H1 (cell line): Measurements from ENCODE around the gene TRIM24. TPM values are rescaled to one million over a fixed set of nuclear protein-coding genes. Genes with fewer than 3 reads are reported as not detected.

Source experiments
- CTCF ChIA-PET: fragments of 300-600 bp; sonication (Branson Sonifier 250); formaldehyde crosslinking; loops from one replicate; lab custom pipeline; 2021; ENCODE audit not compliant: partially characterized antibody; lab: Charles Lee
- POLR2A ChIA-PET: fragments of 300-600 bp; sonication (Branson Sonifier 250); formaldehyde crosslinking; loops from one replicate; lab custom pipeline; 2021; ENCODE audit warnings: inconsistent platforms; ENCODE audit not compliant: partially characterized antibody; lab: Charles Lee
- DNase-seq, 2 experiments: peaks; one replicate each; pipeline versions ENCODE4 v3.0.0 to v3.0.0-alpha.2; 2010 to 2022; ENCODE audit warnings: low spot score in 2 of 2, low read depth in 1 of 2, mixed read lengths in 1 of 2
- FAIRE-seq: peaks from 2 replicates; lab custom pipeline; 2011; peaks lifted over from hg19 to GRCh38; lab: Jason Lieb, UNC
- H2AFZ ChIP-seq: 2 replicates; pipeline ENCODE4 v1.8.1; 2012; ENCODE audit warnings: low read length, inconsistent platforms
- H2AK5ac ChIP-seq: 2 replicates; pipeline ENCODE4 v1.6.1; 2013; ENCODE audit warnings: low read depth, low read length
- H2BK120ac ChIP-seq: replicated peaks from 2 replicates; pipeline ENCODE3; 2013; ENCODE audit warnings: low read depth, low read length, inconsistent platforms
- H2BK12ac ChIP-seq: 2 replicates; pipeline ENCODE4 v1.6.1; 2013; ENCODE audit warnings: low read depth, low read length
- H2BK15ac ChIP-seq: 2 replicates; pipeline ENCODE4 v1.6.1; 2013; ENCODE audit warnings: low read length
- H2BK20ac ChIP-seq: 2 replicates; pipeline ENCODE4 v1.6.1; 2013; ENCODE audit warnings: low read length
- H2BK5ac ChIP-seq: 2 replicates; pipeline ENCODE4 v1.6.1; 2013; ENCODE audit warnings: low read depth, low read length
- H3K14ac ChIP-seq: 2 replicates; pipeline ENCODE4 v1.6.1; 2013; ENCODE audit warnings: inconsistent platforms; ENCODE audit not compliant: insufficient read length
- H3K18ac ChIP-seq: 2 replicates; pipeline ENCODE4 v1.6.1; 2013; ENCODE audit warnings: low read length; ENCODE audit errors: extremely low read depth
- H3K23ac ChIP-seq: 2 replicates; pipeline ENCODE4 v1.6.1; 2013; ENCODE audit warnings: inconsistent platforms; ENCODE audit not compliant: insufficient read length
- H3K23me2 ChIP-seq: 2 replicates; pipeline ENCODE4 v1.6.1; 2013; ENCODE audit warnings: low read depth, low read length
- H3K27ac ChIP-seq: 2 replicates; pipeline ENCODE4 v1.6.1; 2011; ENCODE audit warnings: low read depth, low read length, inconsistent platforms
- H3K27me3 ChIP-seq, 4 experiments: replicated peaks in 1 of 4; 1 replicate in 1 of 4; 2 replicates in 3 of 4; pipeline versions ENCODE4 v1.6.1 to v1.8.1; 2011 to 2013; ENCODE audit warnings: low read length in 3 of 4, mild to moderate bottlenecking in 3 of 4, inconsistent platforms in 2 of 4, mixed read lengths in 2 of 4, moderate library complexity in 1 of 4; ENCODE audit not compliant: control insufficient read depth in 3 of 4, insufficient read depth in 3 of 4; ENCODE audit errors: extremely low read depth in 1 of 4
- H3K36me3 ChIP-seq, 4 experiments: 2 replicates each; pipeline versions ENCODE4 v1.6.1 to v1.8.1; 2011 to 2013; ENCODE audit warnings: mild to moderate bottlenecking in 4 of 4, low read length in 3 of 4, moderate library complexity in 2 of 4, control low read depth in 1 of 4, inconsistent platforms in 1 of 4; ENCODE audit not compliant: insufficient read depth in 4 of 4, control insufficient read depth in 2 of 4
- H3K4ac ChIP-seq: replicated peaks from 2 replicates; pipeline ENCODE3; 2013; ENCODE audit warnings: low read length, low read depth, mixed read lengths, inconsistent platforms; ENCODE audit not compliant: insufficient read length
- H3K4me1 ChIP-seq, 4 experiments: replicated peaks in 1 of 4; 1 replicate in 1 of 4; 2 replicates in 3 of 4; pipeline versions ENCODE4 v1.6.1 to v1.8.1; 2011 to 2013; ENCODE audit warnings: low read length in 3 of 4, inconsistent platforms in 2 of 4, mixed read lengths in 1 of 4; ENCODE audit not compliant: insufficient read depth in 4 of 4, control insufficient read depth in 3 of 4
- H3K4me2 ChIP-seq, 2 experiments: 2 replicates each; pipeline versions ENCODE4 v1.6.1 to v1.8.1; 2011 to 2013; ENCODE audit warnings: low read depth in 2 of 2, low read length in 2 of 2, control low read depth in 1 of 2, inconsistent platforms in 1 of 2, mild to moderate bottlenecking in 1 of 2; ENCODE audit not compliant: insufficient read depth in 1 of 2
- H3K4me3 ChIP-seq, 4 experiments: fragments of 200-600, 300-600 bp in 1 of 4; sonication (generic), shearing (Covaris generic), sonication (Bioruptor Twin) in 1 of 4; 2 replicates each; pipeline versions ENCODE4 v1.5.1 to v1.8.1; 2011 to 2016; ENCODE audit warnings: low read length in 4 of 4, low read depth in 3 of 4, control low read depth in 2 of 4, inconsistent platforms in 2 of 4, mild to moderate bottlenecking in 2 of 4, mixed read lengths in 1 of 4, moderate library complexity in 1 of 4; ENCODE audit not compliant: insufficient read depth in 2 of 4; ENCODE audit errors: extremely low read depth in 1 of 4
- H3K56ac ChIP-seq: replicated peaks from 2 replicates; pipeline ENCODE3; 2013; ENCODE audit warnings: low read depth, mild to moderate bottlenecking, mixed read lengths, low read length, inconsistent platforms; ENCODE audit not compliant: insufficient read length
- H3K79me1 ChIP-seq: 2 replicates; pipeline ENCODE4 v1.6.1; 2013; ENCODE audit warnings: low read depth, low read length, control low read depth
- H3K79me2 ChIP-seq, 2 experiments: 2 replicates each; pipeline versions ENCODE4 v1.6.1 to v1.8.1; 2012 to 2013; ENCODE audit warnings: low read length in 2 of 2, mild to moderate bottlenecking in 2 of 2, inconsistent platforms in 1 of 2; ENCODE audit not compliant: insufficient read depth in 2 of 2, control insufficient read depth in 1 of 2
- H3K9ac ChIP-seq, 4 experiments: replicated peaks in 1 of 4; 1 replicate in 1 of 4; 2 replicates in 3 of 4; pipeline versions ENCODE4 v1.6.1 to v1.8.1; 2011 to 2013; ENCODE audit warnings: low read depth in 3 of 4, low read length in 3 of 4, control low read depth in 2 of 4, mild to moderate bottlenecking in 2 of 4, moderate library complexity in 2 of 4, inconsistent platforms in 1 of 4; ENCODE audit errors: extremely low read depth in 1 of 4
- H3K9me3 ChIP-seq, 2 experiments: 2 replicates each; pipeline versions ENCODE4 v1.6.1 to v1.8.1; 2012 to 2013; ENCODE audit warnings: mild to moderate bottlenecking in 2 of 2, moderate library complexity in 2 of 2, control low read depth in 1 of 2, inconsistent platforms in 1 of 2, low read depth in 1 of 2, low read length in 1 of 2, mixed read lengths in 1 of 2; ENCODE audit not compliant: insufficient read depth in 2 of 2
- H4K20me1 ChIP-seq, 2 experiments: replicated peaks in 1 of 2; 2 replicates each; pipeline versions ENCODE3 to v1.8.1; 2011 to 2013; ENCODE audit warnings: inconsistent platforms in 2 of 2, low read length in 2 of 2, mild to moderate bottlenecking in 1 of 2; ENCODE audit not compliant: insufficient read depth in 2 of 2, control insufficient read depth in 1 of 2
- H4K5ac ChIP-seq: 2 replicates; pipeline ENCODE4 v1.6.1; 2013; ENCODE audit warnings: low read length, low read depth, mixed read lengths, inconsistent platforms; ENCODE audit not compliant: insufficient read length
- H4K8ac ChIP-seq: 2 replicates; pipeline ENCODE4 v1.8.0; 2013; ENCODE audit warnings: mild to moderate bottlenecking, moderate library complexity, low read length, inconsistent platforms; ENCODE audit not compliant: insufficient read depth; ENCODE audit errors: extremely low read depth
- H4K91ac ChIP-seq: replicated peaks from 2 replicates; pipeline ENCODE3; 2013; ENCODE audit warnings: low read length, mixed read lengths, inconsistent platforms; ENCODE audit not compliant: insufficient read length
- POU5F1 ChIP-seq: IDR thresholded peaks from 2 replicates; pipeline ENCODE4 v1.6.1; 2011; ENCODE audit warnings: low read depth, mild to moderate bottlenecking, low read length, moderate library complexity
- WGBS, 2 experiments: shearing (Covaris generic) in 1 of 2; methylation state at CpG; one replicate each; pipeline versions ENCODE4 v1.1.6 to v1.1.7; 2013 to 2015; ENCODE audit warnings: low lambda C conversion rate in 2 of 2, mixed read lengths in 2 of 2, inconsistent platforms in 1 of 2, low coverage in 1 of 2, missing lambda C conversion rate in 1 of 2; ENCODE audit not compliant: insufficient replicate concordance in 2 of 2, insufficient coverage in 1 of 2, insufficient read length in 1 of 2; ENCODE audit errors: extremely low coverage in 1 of 2, missing lambda C conversion rate in 1 of 2; 5-methylcytosine and 5-hydroxymethylcytosine counted together
- polyA plus RNA-seq, 7 experiments: library from polyadenylated mRNA; depleted of rRNA in 3 of 7; stranded (reverse) in 5 of 7; unstranded in 2 of 7; fragments of >200 nt in 5 of 7; fragments of 200-250 nt in 2 of 7; gene quantifications; 1 replicate in 5 of 7; 2 replicates in 1 of 7; 4 replicates in 1 of 7; pipeline versions ENCODE4 v1.2.1 to v1.2.3, GENCODE V29; 2011 to 2013; ENCODE audit warnings: missing spikeins in 2 of 7, mixed read lengths in 2 of 7
- total RNA-seq: library from RNA; stranded (reverse); fragmentation: NEBNext Ultra II Directional; extraction: Animal tissue kit (Norgen Biotek cat#: 25700); gene quantifications from 2 replicates; pipeline ENCODE4 v1.2.1, GENCODE V29; 2021

The TRIM24 gene
- total and polyA plus RNA-seq, 2 of the 8 experiments (the other 6 are each of a cell fraction or from before 2014, with no cell fraction given): 67.6 to 149 TPM

DNA sequence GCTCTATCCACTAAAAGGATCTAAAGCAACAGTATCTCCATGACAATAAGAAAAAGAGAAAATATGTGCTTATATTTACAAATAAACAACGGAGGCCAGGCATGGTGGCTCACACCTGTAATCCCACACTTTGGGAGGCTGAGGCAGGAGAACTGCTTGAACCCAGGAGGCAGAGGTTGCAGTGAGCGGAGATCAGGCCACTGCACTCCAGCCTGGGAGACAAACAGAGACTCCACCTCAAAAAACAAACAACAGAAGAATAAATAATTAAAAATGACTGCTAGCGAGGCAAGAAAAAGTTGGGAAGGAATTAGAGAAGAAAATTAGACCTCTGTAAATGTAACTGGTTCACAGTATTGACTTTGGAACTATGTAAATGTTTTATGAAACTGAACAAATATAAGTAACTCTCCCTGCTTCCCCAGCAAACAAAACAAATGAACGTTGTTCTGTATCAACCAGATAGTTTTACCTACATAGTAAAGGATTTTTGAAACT, 17.1 kb downstream of the TRIM24 start:
- Histone ChIP-seq H2AFZ (no peak overlapping the region), H3K9me3 (no peaks in the 10 kb centered on the region), H3K14ac (no peak overlapping the region), H2AK5ac (no peak overlapping the region), H3K4me2 (no peak overlapping the region), H2BK15ac (no peak overlapping the region), H3K56ac (no peak overlapping the region), H4K20me1 (peaks cover 28 to 55% of the 10 kb centered on the region in 2 experiments), H3K4me1 (peaks cover 0 to 25% (median 9%) of the 10 kb centered on the region in 4 experiments; a peak in 6 of 7 replicates), H2BK20ac (no peak overlapping the region), H3K27me3 (no peaks in the 10 kb centered on the region), H2BK120ac (no peak overlapping the region), H4K91ac (no peak overlapping the region), H3K23ac (no peak overlapping the region), H3K9ac (no peak overlapping the region), H4K5ac (no peak overlapping the region), H3K27ac (no peak overlapping the region), H2BK12ac (no peak overlapping the region), H2BK5ac (no peak overlapping the region), H3K4me3 (no peak overlapping the region), H3K18ac (no peak overlapping the region), H3K79me1 (no peaks in the 10 kb centered on the region; the same call in 1 of the 2 replicates), H3K23me2 (no peaks in the 10 kb centered on the region; the same call in 1 of the 2 replicates), H4K8ac (no peak overlapping the region), H3K36me3 (peaks cover 0 to 9% (median 0%) of the 10 kb centered on the region in 4 experiments; a peak in 2 of 8 replicates), H3K4ac (no peak overlapping the region), H3K79me2 (peaks cover 77 to 99% of the 10 kb centered on the region in 2 experiments)
- ChIA-PET CTCF (no interaction called here), POLR2A (interaction anchor here (2.0 to 4.7 kb wide), 2 partner anchors 12 to 18 kb away, joined by 5 to 26 read pairs; partner anchors contain the start of gene TRIM24)
- no peak for FAIRE-seq
- WGBS, 2 experiments: 77% methylated on average over 4 of the region's 4 CpGs; no CpG with 5 or more reads in 1 of the 2 experiments
- TF ChIP-seq POU5F1: no peak
- DNase-seq: no peak
